Loucy (cell line): ENCODE data around the gene GPR26.

Experiments
- H2AFZ ChIP-seq: fragments of 200-600 bp; sonication (generic); 2 replicates; pipeline ENCODE4 v1.6.0; 2016; ENCODE audit warnings: antibody characterized with exemption, mild to moderate bottlenecking, low read length, moderate library complexity
- H3F3A ChIP-seq: fragments of 200-600 bp; 2 replicates; pipeline ENCODE4 v1.6.0; 2016; ENCODE audit warnings: antibody characterized with exemption, low read depth, mild to moderate bottlenecking
- H3K27me3 ChIP-seq: fragments of 200-600 bp; sonication (generic); 2 replicates; pipeline ENCODE4 v1.6.1; 2014; ENCODE audit warnings: low read length, mild to moderate bottlenecking; ENCODE audit not compliant: insufficient read depth, poor library complexity, severe bottlenecking
- H3K36me3 ChIP-seq: fragments of 200-600 bp; sonication (generic); 2 replicates; pipeline ENCODE4 v1.6.1; 2016; ENCODE audit warnings: low read length; ENCODE audit not compliant: insufficient read depth
- H3K4me1 ChIP-seq: fragments of 200-600 bp; sonication (generic); 2 replicates; pipeline ENCODE4 v1.5.1; 2014; ENCODE audit warnings: low read length, mild to moderate bottlenecking; ENCODE audit not compliant: insufficient read depth, poor library complexity, severe bottlenecking
- H3K4me2 ChIP-seq: fragments of 200-600 bp; sonication (generic); 2 replicates; pipeline ENCODE4 v1.6.0; 2014; ENCODE audit warnings: antibody characterized with exemption, low read length, low read depth, mild to moderate bottlenecking; ENCODE audit not compliant: poor library complexity, severe bottlenecking
- H3K4me3 ChIP-seq: fragments of 200-600 bp; sonication (generic); 2 replicates; pipeline ENCODE4 v1.5.1; 2014; ENCODE audit warnings: low read length, mild to moderate bottlenecking, mixed read lengths; ENCODE audit not compliant: poor library complexity, severe bottlenecking
- H3K79me2 ChIP-seq: fragments of 200-600 bp; sonication (generic); 2 replicates; pipeline ENCODE4 v1.6.1; 2014; ENCODE audit warnings: low read length; ENCODE audit not compliant: insufficient read depth
- H3K9ac ChIP-seq: fragments of 200-600 bp; sonication (generic); 2 replicates; pipeline ENCODE4 v1.6.0; 2014; ENCODE audit warnings: mild to moderate bottlenecking, low read depth, low read length, moderate library complexity; ENCODE audit not compliant: poor library complexity, severe bottlenecking
- H3K9me2 ChIP-seq: fragments of 200-600 bp; sonication (generic); replicated peaks from 2 replicates; pipeline ENCODE4 v1.6.1; 2016; ENCODE audit warnings: low read depth, low read length, mixed read lengths
- H3K9me3 ChIP-seq: fragments of 200-600 bp; sonication (generic); 2 replicates; pipeline ENCODE4 v1.6.1; 2014; ENCODE audit warnings: mild to moderate bottlenecking, antibody characterized with exemption, low read length, low read depth; ENCODE audit not compliant: insufficient read depth
- H4K20me1 ChIP-seq: fragments of 200-600 bp; sonication (generic); 2 replicates; pipeline ENCODE4 v1.6.0; 2014; ENCODE audit warnings: antibody characterized with exemption, low read length, mild to moderate bottlenecking; ENCODE audit not compliant: insufficient read depth, poor library complexity, severe bottlenecking
- CTCF ChIP-seq: fragments of 200-600 bp; sonication (generic); conservative IDR thresholded peaks from 2 replicates; pipeline ENCODE4 v1.5.1; 2014; ENCODE audit warnings: mild to moderate bottlenecking, antibody characterized with exemption, low read length
- EZH2phosphoT487 ChIP-seq: fragments of 200-600 bp; IDR thresholded peaks from 2 replicates; pipeline ENCODE4 v1.6.1; 2018; ENCODE audit warnings: antibody characterized with exemption, mild to moderate bottlenecking, moderate library complexity, borderline replicate concordance

Gene GPR26

DNA sequence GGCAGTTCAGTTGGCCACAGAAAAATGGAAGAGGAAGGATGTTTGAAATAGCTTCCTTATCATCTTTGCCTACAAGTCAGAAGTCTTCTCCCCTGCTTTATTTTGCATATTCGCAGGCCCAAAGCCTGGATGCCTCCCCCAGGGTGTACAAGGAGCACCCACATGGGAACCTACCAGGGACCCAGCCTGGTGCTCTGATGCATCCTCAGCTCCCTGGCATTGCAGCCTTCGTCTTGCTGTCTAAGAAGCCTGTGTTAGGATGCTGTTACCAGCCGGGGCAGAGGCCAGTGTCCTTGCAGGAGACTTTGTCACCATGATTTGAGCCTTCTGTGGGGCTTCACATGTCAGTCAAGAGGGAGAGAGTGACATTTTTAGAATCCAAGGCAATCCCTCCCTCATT lies 27.0 kb upstream of the GPR26 start:
- Histone ChIP-seq H3K4me1 (no peaks in the 10 kb centered on the region), H3F3A (no peaks in the 10 kb centered on the region), H3K4me3 (no peak overlapping the region), H3K9me3 (no peaks in the 10 kb centered on the region; the same call in 1 of the 2 replicates), H4K20me1 (no peaks in the 10 kb centered on the region), H3K9me2 (no peaks in the 10 kb centered on the region), H3K27me3 (no peaks in the 10 kb centered on the region), H3K9ac (no peak overlapping the region), H3K79me2 (no peaks in the 10 kb centered on the region), H2AFZ (no peak overlapping the region), H3K36me3 (no peaks in the 10 kb centered on the region), H3K4me2 (no peak overlapping the region)
- no peak for TF ChIP-seq CTCF
- TF ChIP-seq EZH2phosphoT487: no peak

GRCh38 chr10:123640016-123640535 lies 26.1 kb upstream of the GPR26 start:
- Histone ChIP-seq H3K9ac (no peak overlapping the region), H3K4me1 (no peaks in the 10 kb centered on the region), H4K20me1 (no peaks in the 10 kb centered on the region), H3K9me2 (no peaks in the 10 kb centered on the region), H3K79me2 (no peaks in the 10 kb centered on the region), H3K4me3 (no peak overlapping the region), H3K4me2 (no peak overlapping the region), H3K27me3 (no peaks in the 10 kb centered on the region), H3F3A (no peaks in the 10 kb centered on the region), H3K9me3 (no peaks in the 10 kb centered on the region; the same call in 1 of the 2 replicates), H3K36me3 (no peaks in the 10 kb centered on the region), H2AFZ (no peak overlapping the region)
- TF ChIP-seq CTCF (no peak), EZH2phosphoT487 (no peak)

- no peaks in the 10 kb centered on the region for H4K20me1 ChIP-seq
- TF ChIP-seq EZH2phosphoT487: no peak
- no peak for TF ChIP-seq CTCF
- H3K4me3 ChIP-seq: no peak overlapping the region
- H3K9me3 ChIP-seq: no peaks in the 10 kb centered on the region; the same call in 1 of the 2 replicates
- H3K27me3 ChIP-seq: no peaks in the 10 kb centered on the region
- no peak overlapping the region for H2AFZ ChIP-seq
- H3K9me2 ChIP-seq: no peaks in the 10 kb centered on the region
- no peaks in the 10 kb centered on the region for H3K4me1 ChIP-seq
- H3K36me3 ChIP-seq: no peaks in the 10 kb centered on the region
- H3K4me2 ChIP-seq: no peak overlapping the region
- H3F3A ChIP-seq: no peaks in the 10 kb centered on the region
- no peak overlapping the region for H3K9ac ChIP-seq
- no peaks in the 10 kb centered on the region for H3K79me2 ChIP-seq
These were observed 23.9 kb upstream of the GPR26 start for GRCh38 chr10:123642293-123642692.
